ENCODE measurements around the gene SPDYE5.
"Not testable (repeated sequence)": the region's sequence is repeated elsewhere in the genome, so short reads cannot be mapped to it uniquely, and the experiment has no call there.

Gene SPDYE5, protein sequence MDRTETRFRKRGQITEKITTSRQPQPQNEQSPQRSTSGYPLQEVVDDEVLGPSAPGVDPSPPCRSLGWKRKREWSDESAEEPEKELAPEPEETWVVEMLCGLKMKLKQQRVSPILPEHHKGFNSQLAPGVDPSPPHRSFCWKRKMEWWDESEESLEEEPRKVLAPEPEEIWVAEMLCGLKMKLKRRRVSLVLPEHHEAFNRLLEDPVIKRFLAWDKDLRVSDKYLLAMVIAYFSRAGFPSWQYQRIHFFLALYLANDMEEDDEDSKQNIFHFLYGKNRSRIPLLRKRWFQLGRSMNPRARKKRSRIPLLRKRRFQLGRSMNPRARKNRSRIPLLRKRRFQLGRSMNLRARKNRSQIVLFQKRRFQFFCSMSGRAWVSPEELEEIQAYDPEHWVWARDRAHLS
- 0 to 0.66 (median 0) reads per million in 17 experiments for total RNA-seq

DNA sequence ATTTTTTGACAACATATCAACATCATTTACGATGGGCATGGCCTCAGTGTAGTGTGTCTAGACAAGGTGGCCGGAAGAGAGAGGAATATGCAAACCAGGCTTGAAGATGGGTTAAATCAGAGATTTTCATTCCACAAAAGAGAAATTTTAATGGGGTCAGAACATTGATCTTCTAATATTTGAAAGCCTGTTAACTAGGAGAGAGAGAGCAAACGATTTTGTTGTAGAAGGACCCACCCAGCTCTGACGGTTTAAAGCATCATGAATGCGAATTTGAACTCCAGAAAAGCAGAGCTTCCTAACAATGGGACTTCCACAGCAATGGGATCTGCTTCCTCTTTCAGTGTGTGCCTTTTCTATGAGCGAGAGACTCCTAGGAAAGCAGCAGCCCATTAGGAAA lies at the start of gene SPDYE5:
Gene SPDYE5 (plus strand): TSS at position 301 of the 400 bp plus-strand sequence. CDS start 1,728 bp downstream, outside the sequence.
- not testable (repeated sequence) for DNase-seq

DNA sequence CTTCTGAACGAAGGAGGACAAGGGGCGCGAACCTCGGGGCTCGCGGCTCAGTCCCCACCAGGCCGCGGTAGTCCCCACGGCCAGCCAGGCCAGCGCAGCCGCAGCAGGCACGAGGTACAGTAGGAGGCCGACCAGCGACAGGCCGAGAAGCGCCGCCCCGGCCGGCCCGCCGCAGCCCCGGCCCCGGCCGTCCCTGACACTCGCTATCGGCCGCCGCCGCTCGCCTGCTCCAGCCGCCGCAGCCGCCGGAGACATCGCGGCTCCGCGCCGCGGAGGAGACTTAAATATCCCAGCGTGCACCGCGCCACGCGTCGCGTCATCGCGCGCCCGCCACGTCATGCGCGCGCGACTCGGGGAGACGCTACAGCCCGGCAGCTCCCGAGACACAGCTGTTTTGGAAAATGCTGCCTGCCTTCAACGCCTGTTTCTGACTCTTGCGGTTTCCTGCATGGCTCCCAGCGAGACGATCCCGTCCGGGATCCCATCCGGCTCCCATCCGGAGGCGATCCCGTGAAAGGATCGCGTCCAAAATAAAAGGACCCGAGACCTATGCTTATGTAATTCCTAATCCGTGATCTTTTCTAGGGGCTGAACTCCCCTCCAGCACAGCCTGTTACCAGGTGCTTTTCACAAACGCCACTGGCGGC lies 49.5 kb upstream of the SPDYE5 start:
- DNase-seq = peak; percentile 4 to 18 (median 8)

DNA sequence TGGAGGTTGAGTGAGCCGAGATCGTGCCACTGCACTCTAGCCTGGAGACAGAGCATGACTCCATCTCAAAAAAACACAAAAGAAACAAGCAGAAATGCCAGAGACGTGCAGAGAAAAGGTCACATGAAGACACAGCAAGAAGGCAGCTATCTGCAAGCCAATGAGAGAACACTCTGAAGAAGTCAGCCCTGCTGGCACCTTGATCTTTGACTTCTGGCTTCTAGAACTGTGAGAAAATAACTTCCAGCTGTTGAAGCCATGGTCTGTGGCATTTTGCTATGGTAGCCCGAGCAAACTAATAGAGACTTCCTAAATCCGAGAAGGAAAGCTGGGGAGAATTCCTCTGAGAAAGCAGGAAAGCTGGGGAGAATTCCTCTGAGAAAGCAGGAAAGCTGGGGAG lies 42.2 kb upstream of the SPDYE5 start:
- DNase-seq = not testable (repeated sequence)

DNA sequence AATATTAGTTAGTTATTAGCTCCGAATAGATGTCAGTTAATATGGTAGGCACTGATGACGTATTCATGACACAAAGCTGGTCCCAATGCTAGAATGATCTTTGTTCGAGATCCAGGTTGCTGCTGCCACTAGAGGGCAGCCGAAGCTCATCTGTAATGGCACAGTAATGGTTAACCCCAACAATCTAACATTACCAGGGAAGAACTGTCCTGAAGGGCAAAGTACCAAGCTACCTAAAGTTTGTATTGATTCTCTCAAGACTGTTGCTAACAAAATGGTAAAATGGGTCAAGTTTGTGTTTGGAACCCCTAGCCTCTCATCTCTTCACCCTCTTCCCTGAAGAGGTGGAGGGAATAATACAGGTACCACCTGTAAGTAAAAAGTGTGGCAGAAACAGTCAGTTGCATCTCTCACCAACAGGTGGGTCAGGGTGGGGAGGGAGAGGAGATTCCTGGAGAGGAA lies 39.6 kb upstream of the SPDYE5 start:
- DNase-seq = not testable (repeated sequence)

DNA sequence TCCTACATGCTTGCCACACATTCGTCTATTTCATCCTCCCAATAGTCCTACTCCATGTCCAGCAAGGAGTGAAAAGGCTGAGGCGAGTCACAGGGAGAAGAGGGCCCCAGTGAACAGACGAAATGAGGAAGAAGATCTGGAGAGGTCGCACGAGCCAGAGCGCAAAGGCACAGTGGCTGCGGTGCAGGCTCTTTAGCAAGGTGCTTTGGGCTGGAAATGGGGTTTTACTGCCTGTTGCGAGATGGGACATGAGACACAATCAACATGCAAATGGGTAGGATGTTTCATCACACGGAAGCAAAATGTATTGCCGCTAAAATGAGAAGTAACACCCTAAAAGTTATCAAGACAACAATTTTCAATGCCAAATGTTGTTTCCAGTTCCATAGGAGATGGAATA lies 35.7 kb upstream of the SPDYE5 start:
- DNase-seq = peak in 3 of 4 experiments; percentile 7 to 44 (median 17)

DNA sequence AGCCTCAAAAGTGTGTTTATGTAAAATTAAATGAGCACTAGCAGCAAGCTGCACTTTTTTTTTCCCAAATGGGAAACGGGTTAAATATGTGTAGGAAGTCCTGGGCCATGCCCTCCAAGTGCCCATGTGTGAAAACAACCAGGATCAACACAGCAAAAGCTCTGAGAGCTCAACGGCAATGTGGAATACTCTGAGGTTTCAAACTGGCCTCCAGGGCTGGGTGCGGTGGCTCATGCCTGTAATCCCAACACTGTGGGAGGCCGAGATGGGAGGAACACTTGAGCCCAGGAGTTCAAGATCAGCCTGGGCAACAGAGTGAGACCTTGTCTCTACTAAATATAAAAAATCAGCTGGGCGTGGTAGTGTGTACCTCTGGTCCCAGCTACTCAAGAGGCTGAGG lies 34.1 kb upstream of the SPDYE5 start:
- DNase-seq = not testable (repeated sequence)

DNA sequence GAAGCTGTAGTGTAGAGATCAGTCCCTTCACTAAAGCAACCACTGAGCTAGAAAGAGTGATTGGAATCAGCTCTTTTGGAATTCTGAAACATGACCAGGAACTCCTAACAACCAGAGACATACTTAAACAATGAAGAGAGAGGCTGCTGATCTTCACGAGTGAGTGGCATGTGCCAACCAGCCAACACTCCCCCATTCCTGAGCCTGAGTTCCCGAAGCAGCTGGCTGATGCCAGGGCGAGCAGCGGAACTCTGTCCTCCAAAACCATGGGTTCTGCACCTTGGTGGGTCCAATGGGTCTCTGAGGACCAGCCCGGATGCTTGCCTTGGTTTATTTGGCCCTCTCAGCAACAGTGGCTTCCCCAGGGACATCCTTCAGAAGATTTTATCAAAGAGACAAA lies 31.6 kb upstream of the SPDYE5 start:
- not testable (repeated sequence) for DNase-seq

GRCh38 chr7:75470166-75470565 lies 22.0 kb upstream of the SPDYE5 start:
- not testable (repeated sequence) for DNase-seq

GRCh38 chr7:75477457-75477856 lies 14.7 kb upstream of the SPDYE5 start:
- not testable (repeated sequence) for DNase-seq

DNA sequence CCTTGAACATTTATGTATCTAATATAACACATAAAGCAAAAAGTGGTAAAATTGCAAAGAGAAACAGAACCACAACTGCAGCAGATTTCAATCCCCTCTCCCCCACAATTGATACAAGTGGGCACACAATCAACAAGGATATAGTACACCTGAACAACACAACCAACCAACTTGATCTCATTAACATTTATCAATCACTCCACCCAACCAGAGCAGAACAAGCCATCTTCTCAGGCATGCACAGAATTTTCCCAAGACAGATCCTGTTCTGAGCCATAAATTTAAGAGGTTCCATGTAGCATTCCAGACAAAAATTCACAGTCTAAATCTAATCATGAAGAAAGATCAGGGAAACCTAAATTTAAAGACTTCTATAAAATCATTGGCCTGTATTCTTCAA lies 11.8 kb upstream of the SPDYE5 start:
- DNase-seq = not testable (repeated sequence)

GRCh38 chr7:75485355-75485978 lies 6.7 kb upstream of the SPDYE5 start:
- peak in 2 of 4 experiments; percentile 5 to 10 for DNase-seq

DNA sequence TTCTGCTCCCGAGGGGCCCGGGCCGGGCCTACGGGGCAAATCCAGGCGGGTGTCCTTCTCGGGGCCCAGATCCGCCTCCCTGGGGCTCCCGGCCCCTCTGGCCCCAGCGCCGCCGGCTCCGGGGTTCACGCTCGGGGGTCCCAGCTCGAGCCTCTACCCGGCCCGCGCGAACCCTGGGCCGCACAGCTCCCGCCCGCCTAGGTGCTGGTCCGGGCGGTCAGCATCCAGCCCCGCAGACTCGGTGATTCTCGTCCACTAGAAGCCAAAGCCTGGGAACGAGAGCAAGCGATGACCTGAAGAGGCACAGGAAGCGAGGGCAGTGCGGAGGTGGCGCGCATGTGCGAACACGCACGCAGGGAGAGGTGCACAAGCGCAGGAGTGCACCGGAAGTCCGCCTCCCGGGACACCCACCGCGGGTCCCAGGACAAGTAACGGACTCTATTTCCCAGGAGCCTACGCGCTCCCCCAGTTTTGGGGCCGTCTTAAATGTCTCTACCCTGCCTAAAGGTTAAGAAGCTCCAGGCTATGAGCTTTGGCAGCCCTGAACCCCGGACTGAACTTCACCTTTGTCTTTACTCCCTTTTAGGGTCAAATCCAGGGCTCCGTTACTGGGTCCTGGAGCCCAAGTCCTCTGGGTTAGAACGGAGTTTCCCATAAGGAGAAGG lies 6.0 kb upstream of the SPDYE5 start, which contains the start of gene POM121C:
Gene POM121C (minus strand): TSS at position 321 of the 665 bp plus-strand sequence. CDS start 44,803 bp downstream, outside the sequence.
- DNase-seq = peak; percentile 82 to 90 (median 87)

- DNase-seq = not testable (repeated sequence)
Observed at GRCh38 chr7:75509033-75509432, 16.9 kb downstream of the SPDYE5 start.

DNA sequence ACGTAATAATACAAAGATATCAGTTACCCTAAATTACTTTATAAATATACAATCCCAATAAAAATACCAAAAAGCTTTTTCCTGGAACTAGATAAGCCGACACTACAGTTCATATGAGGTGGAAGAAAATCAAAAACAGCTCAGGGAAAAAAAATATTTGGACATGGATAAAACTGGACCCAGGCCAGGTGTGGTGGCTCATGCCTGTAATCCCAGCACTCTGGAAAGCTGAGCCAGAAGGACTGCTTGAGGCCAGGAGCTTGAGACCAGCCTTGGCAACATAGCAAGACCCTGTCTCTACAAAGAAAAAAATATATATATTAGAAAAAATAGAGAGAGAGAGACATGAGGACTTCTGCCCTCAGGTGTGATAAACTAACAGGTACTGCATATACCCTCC lies 26.7 kb downstream of the SPDYE5 start:
- not testable (repeated sequence) for DNase-seq

DNA sequence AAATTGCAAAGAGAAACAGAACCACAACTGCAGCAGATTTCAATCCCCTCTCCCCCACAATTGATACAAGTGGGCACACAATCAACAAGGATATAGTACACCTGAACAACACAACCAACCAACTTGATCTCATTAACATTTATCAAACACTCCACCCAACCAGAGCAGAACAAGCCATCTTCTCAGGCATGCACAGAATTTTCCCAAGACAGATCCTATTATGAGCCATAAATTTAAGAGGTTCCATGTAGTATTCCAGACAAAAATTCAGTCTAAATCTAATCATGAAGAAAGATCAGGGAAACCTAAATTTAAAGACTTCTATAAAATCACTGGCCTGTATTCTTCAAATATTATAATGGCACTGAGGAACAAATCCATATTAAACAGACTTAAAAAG lies 29.6 kb downstream of the SPDYE5 start:
- not testable (repeated sequence) for DNase-seq

GRCh38 chr7:75527224-75527722 lies 35.2 kb downstream of the SPDYE5 start:
- DNase-seq = peak; percentile 13 to 45 (median 22)

- DNase-seq = no peak
Observed at GRCh38 chr7:75531359-75531821, 39.3 kb downstream of the SPDYE5 start.

GRCh38 chr7:75532639-75533038 lies 40.5 kb downstream of the SPDYE5 start:
- DNase-seq = no peak

DNA sequence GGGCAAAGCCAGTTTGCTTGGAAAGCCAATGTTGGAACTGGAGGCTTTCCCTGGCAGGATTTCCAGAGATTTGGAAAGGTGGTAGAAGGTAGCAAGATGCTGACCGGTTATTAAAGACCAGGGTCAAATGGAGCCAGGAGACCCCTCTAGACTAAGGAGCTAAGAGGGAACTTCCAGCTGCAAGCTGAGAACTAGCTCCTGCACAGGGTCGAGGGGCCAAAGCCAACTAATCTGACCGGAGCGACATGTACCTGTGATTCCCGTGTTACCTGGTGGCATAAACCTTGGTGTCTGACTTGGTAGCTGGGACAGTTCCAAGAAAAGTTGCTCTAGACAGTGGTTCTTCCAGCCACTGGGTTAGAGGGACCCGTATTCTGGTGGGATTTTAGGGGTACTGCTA lies 41.8 kb downstream of the SPDYE5 start:
- DNase-seq = no peak

DNA sequence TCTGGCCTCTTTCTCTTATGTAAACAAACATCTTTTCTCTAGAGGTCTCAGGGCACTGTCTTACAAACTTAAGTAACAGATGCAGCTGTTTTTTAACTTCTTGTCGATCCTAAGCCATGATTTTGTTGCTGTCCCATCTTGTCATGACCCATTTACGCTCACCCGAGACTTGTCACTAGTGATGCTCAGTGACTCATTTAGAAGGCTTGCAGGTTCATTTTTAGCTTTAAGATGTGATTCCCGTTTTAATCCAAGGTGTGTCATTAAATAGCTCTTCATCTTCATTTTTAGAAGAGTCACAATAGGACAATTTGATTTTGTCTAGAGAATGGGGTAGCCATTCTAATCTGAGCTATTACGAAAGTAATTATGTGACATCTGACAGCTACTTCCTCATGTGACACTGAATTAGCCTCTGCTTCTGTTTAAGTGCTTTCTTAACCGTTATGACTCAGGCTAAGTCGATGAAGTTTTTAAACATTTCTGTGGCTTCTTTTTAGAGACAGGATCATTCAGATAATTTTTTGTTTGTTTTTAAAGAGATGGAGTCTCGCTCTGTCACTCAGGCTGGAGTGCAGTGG lies 42.7 kb downstream of the SPDYE5 start:
- peak; percentile 51 to 90 (median 70) for DNase-seq

- DNase-seq = no peak
Observed at GRCh38 chr7:75536491-75536890, 44.4 kb downstream of the SPDYE5 start.

Data from suppressor macrophage (primary cell).